T-helper 1 cell treated with Interleukin-12 subunit alpha and Interleukin-12 subunit beta and Interleukin-4 antibody, amounts not matched to agents 30 ng/mL and 1 ng/mL, for 36 hours (primary cell): Measurements from ENCODE around the gene DDX51. TPM values are rescaled to one million over a fixed set of nuclear protein-coding genes. Genes with fewer than 3 reads are reported as not detected.

Source experiments
- intact Hi-C: fragments of 100-400 bp; cut with micrococcal nuclease; formaldehyde crosslinking; loops from one replicate; pipeline ENCODE4 v1.15.1; 2024
- total RNA-seq: library from RNA; stranded (reverse); gene quantifications from 2 replicates; pipeline ENCODE4 v1.2.3, GENCODE V29; 2022

DDX51 gene
- total RNA-seq, 1 donor from 2014 or later, result 32.6 TPM

DNA sequence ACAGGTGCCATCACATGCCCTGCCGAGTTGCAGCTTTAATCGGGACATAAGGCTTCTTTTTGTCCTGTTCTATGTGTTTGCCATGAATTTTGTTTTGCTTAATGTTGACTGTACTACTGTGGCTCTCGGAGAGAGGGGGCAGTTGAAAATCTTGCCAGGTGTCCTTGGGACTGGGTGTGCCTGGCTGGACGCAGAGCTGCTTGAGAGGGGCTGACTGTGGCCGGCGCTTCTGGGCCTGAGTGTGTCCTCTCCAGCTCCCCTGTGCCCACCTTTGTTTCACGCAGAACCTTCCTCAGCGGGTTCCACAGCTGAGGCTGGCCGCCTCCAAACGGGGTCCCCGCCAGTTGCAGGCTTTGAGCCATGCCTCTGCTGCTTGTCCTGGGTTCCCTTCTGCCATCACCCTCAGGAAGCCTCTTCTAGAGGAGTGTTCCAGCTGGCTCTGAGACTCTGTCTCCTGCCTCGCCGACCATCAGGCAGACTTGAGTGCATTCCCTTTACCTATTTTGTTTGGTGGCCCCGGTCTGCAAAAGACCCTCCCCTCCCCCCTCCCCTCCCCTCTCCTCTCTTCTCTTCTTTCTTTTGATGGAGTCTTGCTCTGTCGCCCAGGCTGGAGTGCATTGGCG, 49.7 kb downstream of the DDX51 start:
- intact Hi-C loops, result no loop called here

DNA sequence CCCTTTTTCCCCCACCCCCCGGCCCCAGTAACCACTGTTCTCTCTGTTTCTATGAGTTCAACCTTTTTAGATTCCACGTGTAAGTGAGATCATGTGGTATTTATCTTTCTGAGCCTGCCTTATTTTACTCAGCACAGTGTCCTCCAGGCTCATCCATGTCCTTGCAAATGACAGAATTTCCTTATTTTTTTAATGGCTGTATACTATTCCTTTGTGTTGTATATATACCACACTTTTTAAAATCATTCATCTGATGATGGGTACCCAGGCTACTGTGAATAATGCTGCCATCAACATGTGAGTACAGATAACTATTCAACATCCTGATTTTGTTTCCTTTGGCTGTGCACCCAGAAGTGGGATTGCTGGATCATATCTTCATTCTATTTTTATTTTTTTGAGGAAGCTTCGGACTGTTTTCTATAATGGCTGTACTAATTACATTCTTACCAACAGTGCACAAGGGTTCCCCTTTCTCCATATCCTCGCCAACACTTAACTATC, 54.7 kb downstream of the DDX51 start:
- intact Hi-C loops, result loop anchor here (5.0 kb wide), 1 partner anchor 482 kb away; no protein-coding TSS in a partner anchor

Other genes starting within 250 kb of the DDX51 start
- 30.8 and 36.0 TPM in 2 replicates for gene ULK1, start 249.7 kb downstream of the DDX51 start, total RNA-seq
- gene PUS1, start 215.0 kb downstream of the DDX51 start, total RNA-seq, result 61.4 and 62.7 TPM in 2 replicates
- gene EP400, start 194.4 kb downstream of the DDX51 start, total RNA-seq, result 58.8 and 59.7 TPM in 2 replicates
- 26.4 and 28.5 TPM in 2 replicates for gene NOC4L, start 138 bp upstream of the DDX51 start, total RNA-seq
- not detected in 2 replicates for gene GALNT9, start 185.3 kb upstream of the DDX51 start, total RNA-seq